ENCODE measurements around the gene CNTNAP2.

CNTNAP2 gene

DNA sequence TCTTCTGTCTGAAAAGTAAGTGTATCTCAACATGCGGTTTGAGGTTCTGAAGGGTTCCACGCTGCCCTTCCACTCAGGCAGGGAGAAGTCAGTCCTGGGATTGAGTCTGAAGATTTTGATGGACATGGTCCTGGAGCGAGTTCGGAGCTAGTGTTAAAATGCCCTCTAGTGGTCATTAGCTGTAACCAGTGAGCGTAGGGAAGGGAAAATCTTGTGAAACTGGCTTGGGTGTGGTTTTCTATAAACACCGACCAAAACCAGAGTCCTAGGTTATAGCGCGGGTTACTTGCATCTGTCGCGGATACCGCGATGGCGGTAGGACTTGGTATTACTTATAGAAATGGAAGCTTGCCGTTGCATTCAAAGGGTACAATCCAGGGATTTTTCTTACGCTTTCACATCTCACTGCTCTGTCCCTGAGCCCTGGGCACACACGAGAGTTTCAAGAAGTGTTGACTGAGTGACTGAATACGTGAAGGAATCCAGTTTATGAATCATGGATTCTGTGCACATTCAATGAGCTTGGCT, 2125.8 kb downstream of the CNTNAP2 start:
- H3K4me1 ChIP-seq (ENCODE audit: control insufficient read depth, insufficient read depth, low read length, poor library complexity, severe bottlenecking), result no peaks in the 10 kb centered on the region
- H3K4me3 ChIP-seq (ENCODE audit: insufficient read depth, low read depth, low read length, poor library complexity, severe bottlenecking), result no peak overlapping the region
- DNase-seq, result no peak
- peaks cover 3% of the 10 kb centered on the region for H3K27me3 ChIP-seq (replicated peaks; ENCODE audit: control insufficient read depth, insufficient read depth, low read length, poor library complexity, severe bottlenecking)
- H3K27ac ChIP-seq (ENCODE audit: insufficient read depth, low read length, poor library complexity, severe bottlenecking), result no peak overlapping the region
- H3K36me3 ChIP-seq (ENCODE audit: control insufficient read depth, insufficient read depth, low read length), result no peaks in the 10 kb centered on the region
- no peaks in the 10 kb centered on the region for H3K9me3 ChIP-seq (ENCODE audit: control insufficient read depth, low read length)

DNA sequence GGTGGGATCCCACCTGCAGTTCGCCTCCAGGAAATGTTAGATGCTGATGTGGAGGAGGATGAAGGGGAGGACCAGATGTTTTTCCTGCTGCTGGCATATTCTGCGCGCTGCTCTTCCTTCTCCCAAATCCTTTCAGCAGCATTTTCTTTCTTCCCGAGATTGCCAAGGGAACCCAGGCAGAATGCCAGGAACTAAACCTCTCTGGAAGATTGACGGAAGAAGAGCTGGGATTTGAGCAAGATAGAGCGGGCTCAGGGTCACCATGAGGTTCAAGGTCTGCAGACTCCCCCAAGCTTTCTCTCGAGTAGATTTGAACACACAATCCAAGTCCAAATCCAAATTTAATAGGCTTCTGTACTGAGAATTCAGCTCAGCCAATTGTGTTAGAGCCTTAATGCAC, 2128.8 kb downstream of the CNTNAP2 start:
- no peak overlapping the region for H3K27ac ChIP-seq (ENCODE audit: insufficient read depth, low read length, poor library complexity, severe bottlenecking)
- DNase-seq, result no peak
- H3K4me3 ChIP-seq (ENCODE audit: insufficient read depth, low read depth, low read length, poor library complexity, severe bottlenecking), result no peak overlapping the region
- no peaks in the 10 kb centered on the region for H3K36me3 ChIP-seq (ENCODE audit: control insufficient read depth, insufficient read depth, low read length)
- H3K27me3 ChIP-seq (replicated peaks; ENCODE audit: control insufficient read depth, insufficient read depth, low read length, poor library complexity, severe bottlenecking), result peaks cover 3% of the 10 kb centered on the region
- no peaks in the 10 kb centered on the region for H3K9me3 ChIP-seq (ENCODE audit: control insufficient read depth, low read length)
- no peaks in the 10 kb centered on the region for H3K4me1 ChIP-seq (ENCODE audit: control insufficient read depth, insufficient read depth, low read length, poor library complexity, severe bottlenecking)

DNA sequence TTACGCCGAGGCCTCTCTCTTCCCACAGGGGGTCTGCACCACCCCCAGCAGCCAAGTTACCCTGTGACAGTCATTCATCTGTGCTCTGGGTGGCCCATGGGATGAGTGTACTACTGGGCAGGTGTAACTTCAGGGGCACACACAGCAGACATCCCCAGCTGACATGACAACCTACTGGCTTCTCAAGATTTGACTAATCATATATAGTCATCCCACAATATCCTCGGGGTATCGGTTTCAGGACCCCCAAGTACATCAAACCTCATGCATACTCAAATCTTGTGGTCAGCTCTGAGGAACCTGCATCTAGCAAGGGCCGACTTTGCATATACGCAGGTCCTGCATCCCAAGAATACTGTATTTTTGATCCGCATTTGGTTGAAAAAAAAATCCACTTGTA, 2137.0 kb downstream of the CNTNAP2 start:
- Histone ChIP-seq H3K36me3 (ENCODE audit: control insufficient read depth, insufficient read depth, low read length) (no peaks in the 10 kb centered on the region), H3K27ac (ENCODE audit: insufficient read depth, low read length, poor library complexity, severe bottlenecking) (no peak overlapping the region), H3K27me3 (replicated peaks; ENCODE audit: control insufficient read depth, insufficient read depth, low read length, poor library complexity, severe bottlenecking) (no peaks in the 10 kb centered on the region), H3K9me3 (ENCODE audit: control insufficient read depth, low read length) (no peaks in the 10 kb centered on the region), H3K4me3 (ENCODE audit: insufficient read depth, low read depth, low read length, poor library complexity, severe bottlenecking) (no peak overlapping the region), H3K4me1 (ENCODE audit: control insufficient read depth, insufficient read depth, low read length, poor library complexity, severe bottlenecking) (no peaks in the 10 kb centered on the region)
- DNase-seq, result no peak

DNA sequence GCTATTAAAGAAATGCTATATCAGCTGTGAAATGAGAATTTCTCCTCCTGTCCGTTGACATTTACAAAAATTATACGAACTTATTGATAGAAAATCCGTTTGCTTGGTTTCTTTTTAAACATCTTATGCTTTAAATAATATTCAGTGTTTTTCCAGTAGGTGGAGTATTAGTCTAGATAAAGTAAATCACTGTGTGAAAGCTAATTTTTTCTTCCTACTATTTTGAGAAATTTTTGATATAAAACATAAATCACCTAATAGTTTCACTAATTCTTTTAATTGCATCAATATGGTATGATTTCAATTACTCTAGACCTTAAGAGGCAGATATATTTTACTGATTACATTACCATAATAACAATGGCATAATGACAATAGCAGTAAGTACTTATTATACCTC, 2138.7 kb downstream of the CNTNAP2 start:
- H3K4me1 ChIP-seq (ENCODE audit: control insufficient read depth, insufficient read depth, low read length, poor library complexity, severe bottlenecking), result no peaks in the 10 kb centered on the region
- H3K27ac ChIP-seq (ENCODE audit: insufficient read depth, low read length, poor library complexity, severe bottlenecking), result no peak overlapping the region
- no peak overlapping the region for H3K4me3 ChIP-seq (ENCODE audit: insufficient read depth, low read depth, low read length, poor library complexity, severe bottlenecking)
- no peaks in the 10 kb centered on the region for H3K36me3 ChIP-seq (ENCODE audit: control insufficient read depth, insufficient read depth, low read length)
- no peaks in the 10 kb centered on the region for H3K9me3 ChIP-seq (ENCODE audit: control insufficient read depth, low read length)
- no peaks in the 10 kb centered on the region for H3K27me3 ChIP-seq (replicated peaks; ENCODE audit: control insufficient read depth, insufficient read depth, low read length, poor library complexity, severe bottlenecking)
- DNase-seq, result no peak

DNA sequence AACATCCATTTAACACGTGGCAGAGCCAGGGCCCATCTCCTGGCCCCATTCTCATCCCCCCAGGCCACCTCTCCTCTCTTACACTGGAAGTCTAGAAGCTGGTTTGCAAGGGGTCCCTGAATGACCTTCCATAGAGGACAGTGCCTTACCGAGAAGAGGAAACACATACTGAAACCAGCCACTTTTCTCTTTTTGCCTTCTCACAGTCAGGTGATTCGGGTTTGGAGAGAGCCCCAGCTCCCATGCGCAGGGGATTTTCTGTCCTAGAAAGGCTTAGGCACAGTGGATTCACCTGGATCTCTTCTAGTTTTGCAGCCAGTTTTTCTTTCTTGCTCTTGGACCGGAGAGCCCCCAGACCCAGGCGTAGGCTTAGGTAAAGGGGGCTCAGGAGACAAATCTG, 2139.8 kb downstream of the CNTNAP2 start:
- no peaks in the 10 kb centered on the region for H3K9me3 ChIP-seq (ENCODE audit: control insufficient read depth, low read length)
- no peaks in the 10 kb centered on the region for H3K36me3 ChIP-seq (ENCODE audit: control insufficient read depth, insufficient read depth, low read length)
- H3K27ac ChIP-seq (ENCODE audit: insufficient read depth, low read length, poor library complexity, severe bottlenecking), result no peak overlapping the region
- H3K4me1 ChIP-seq (ENCODE audit: control insufficient read depth, insufficient read depth, low read length, poor library complexity, severe bottlenecking), result no peaks in the 10 kb centered on the region
- no peak overlapping the region for H3K4me3 ChIP-seq (ENCODE audit: insufficient read depth, low read depth, low read length, poor library complexity, severe bottlenecking)
- no peaks in the 10 kb centered on the region for H3K27me3 ChIP-seq (replicated peaks; ENCODE audit: control insufficient read depth, insufficient read depth, low read length, poor library complexity, severe bottlenecking)
- no peak for DNase-seq

DNA sequence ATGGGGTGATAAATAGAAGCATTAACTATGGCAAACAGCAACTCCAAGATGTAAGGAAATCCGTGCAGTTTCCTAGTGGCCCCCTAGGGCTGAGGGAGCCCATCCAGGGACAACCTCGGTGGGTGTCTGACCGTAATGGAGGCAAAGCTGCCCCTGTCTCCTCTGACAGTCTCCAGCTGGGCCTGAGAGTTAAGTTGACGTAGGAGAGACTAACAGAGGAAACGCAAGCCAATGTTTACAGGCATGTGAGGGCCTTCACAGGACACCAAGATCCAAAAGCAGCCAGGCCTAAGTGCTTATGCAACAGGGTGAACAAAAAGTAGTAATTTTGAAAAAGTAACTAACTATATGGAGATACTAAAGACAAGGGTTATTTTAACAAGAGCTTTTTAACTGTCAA, 2144.0 kb downstream of the CNTNAP2 start:
- Histone ChIP-seq H3K27me3 (replicated peaks; ENCODE audit: control insufficient read depth, insufficient read depth, low read length, poor library complexity, severe bottlenecking) (no peaks in the 10 kb centered on the region), H3K4me1 (ENCODE audit: control insufficient read depth, insufficient read depth, low read length, poor library complexity, severe bottlenecking) (no peaks in the 10 kb centered on the region), H3K27ac (ENCODE audit: insufficient read depth, low read length, poor library complexity, severe bottlenecking) (no peak overlapping the region), H3K36me3 (ENCODE audit: control insufficient read depth, insufficient read depth, low read length) (no peaks in the 10 kb centered on the region), H3K4me3 (ENCODE audit: insufficient read depth, low read depth, low read length, poor library complexity, severe bottlenecking) (no peak overlapping the region), H3K9me3 (ENCODE audit: control insufficient read depth, low read length) (no peaks in the 10 kb centered on the region)
- DNase-seq, result no peak

DNA sequence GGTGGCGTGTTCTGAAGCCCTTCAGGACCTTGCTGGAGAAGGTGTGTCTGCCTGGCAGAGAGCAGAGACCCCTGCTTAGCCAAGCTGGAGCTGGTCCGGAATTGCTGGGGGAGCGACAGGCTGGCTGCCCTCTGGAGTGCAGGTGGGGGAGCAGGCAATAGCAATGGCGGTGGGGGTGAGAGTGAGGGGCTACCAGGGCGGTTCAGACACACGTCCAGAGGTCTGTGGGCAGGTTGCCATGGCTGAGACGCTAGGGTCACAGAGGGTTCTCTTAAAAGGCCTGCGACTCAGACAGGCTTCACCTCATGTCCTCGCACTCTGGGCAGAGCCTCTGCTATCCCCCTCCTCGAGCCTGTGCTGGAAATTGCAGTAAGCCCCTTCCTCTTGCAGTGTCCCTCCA, 2144.9 kb downstream of the CNTNAP2 start:
- Histone ChIP-seq H3K27ac (ENCODE audit: insufficient read depth, low read length, poor library complexity, severe bottlenecking) (no peak overlapping the region), H3K4me3 (ENCODE audit: insufficient read depth, low read depth, low read length, poor library complexity, severe bottlenecking) (no peak overlapping the region), H3K9me3 (ENCODE audit: control insufficient read depth, low read length) (no peaks in the 10 kb centered on the region), H3K27me3 (replicated peaks; ENCODE audit: control insufficient read depth, insufficient read depth, low read length, poor library complexity, severe bottlenecking) (no peaks in the 10 kb centered on the region), H3K4me1 (ENCODE audit: control insufficient read depth, insufficient read depth, low read length, poor library complexity, severe bottlenecking) (no peaks in the 10 kb centered on the region), H3K36me3 (ENCODE audit: control insufficient read depth, insufficient read depth, low read length) (no peaks in the 10 kb centered on the region)
- DNase-seq, result no peak

DNA sequence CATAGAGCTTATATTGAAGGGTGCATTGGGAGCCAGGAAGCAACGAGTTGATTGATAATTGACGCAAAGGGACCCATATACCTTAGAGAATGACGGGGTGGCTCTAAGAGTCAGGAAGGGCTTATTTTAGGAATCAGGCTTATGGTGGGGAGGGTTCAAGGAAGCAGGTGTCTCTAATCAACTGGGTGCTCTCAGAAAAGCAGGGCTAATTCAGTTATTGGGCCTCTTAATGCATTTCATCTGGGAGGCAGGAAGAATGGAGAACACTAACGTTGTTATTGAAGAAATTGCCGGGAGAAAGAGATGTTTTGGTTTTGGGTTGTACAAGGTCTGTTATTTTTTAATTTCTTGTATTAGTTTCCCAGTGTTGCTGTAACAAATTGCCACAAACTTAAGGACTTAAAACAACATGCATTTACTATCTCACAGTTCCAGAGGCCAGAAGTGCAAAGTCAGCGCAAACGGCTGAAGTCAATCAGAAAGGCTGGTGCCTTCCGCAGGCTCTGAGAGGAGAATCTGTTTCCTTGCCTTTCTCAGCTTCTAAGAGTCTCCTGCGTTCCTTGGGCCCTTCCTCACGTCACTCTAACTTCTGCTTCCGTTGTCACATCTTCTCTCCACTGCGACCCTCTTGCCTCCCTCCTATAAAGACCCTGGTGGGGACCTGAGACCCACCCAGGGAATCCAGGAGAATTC, 2145.5 kb downstream of the CNTNAP2 start:
- H3K9me3 ChIP-seq (ENCODE audit: control insufficient read depth, low read length), result no peaks in the 10 kb centered on the region
- DNase-seq, result no peak

DNA sequence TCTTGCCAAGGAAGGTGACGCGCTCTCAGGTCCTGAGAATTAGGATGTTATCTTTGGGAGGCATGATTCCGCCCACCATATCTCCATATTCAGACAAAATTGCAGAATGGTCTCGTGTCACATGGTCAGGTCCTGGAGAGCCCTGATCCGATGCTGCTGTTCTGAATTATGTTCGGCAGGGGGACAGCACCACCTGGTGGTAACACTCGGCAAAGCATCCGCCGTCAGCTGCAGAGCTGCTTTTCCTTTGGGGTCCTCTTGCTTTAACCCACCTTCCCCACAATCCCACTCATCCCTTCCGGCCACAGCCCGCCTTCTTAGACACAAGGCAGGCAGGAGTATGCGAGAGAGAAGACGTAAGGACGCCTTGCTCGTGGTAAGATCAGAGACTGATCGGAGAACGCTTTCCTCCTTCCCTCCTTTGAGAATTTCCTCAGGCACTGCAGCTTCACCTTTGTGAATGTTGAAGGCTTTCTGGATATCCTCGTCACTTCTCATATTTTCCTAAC, 2146.2 kb downstream of the CNTNAP2 start:
- no peaks in the 10 kb centered on the region for H3K27me3 ChIP-seq (replicated peaks; ENCODE audit: control insufficient read depth, insufficient read depth, low read length, poor library complexity, severe bottlenecking)
- no peaks in the 10 kb centered on the region for H3K9me3 ChIP-seq (ENCODE audit: control insufficient read depth, low read length)
- H3K36me3 ChIP-seq (ENCODE audit: control insufficient read depth, insufficient read depth, low read length), result no peaks in the 10 kb centered on the region
- no peak overlapping the region for H3K27ac ChIP-seq (ENCODE audit: insufficient read depth, low read length, poor library complexity, severe bottlenecking)
- H3K4me1 ChIP-seq (ENCODE audit: control insufficient read depth, insufficient read depth, low read length, poor library complexity, severe bottlenecking), result no peaks in the 10 kb centered on the region
- peak in 2 of 3 donors; percentile 5 to 26 for DNase-seq
- no peak overlapping the region for H3K4me3 ChIP-seq (ENCODE audit: insufficient read depth, low read depth, low read length, poor library complexity, severe bottlenecking)

More for the DNA sequence above, 2145.5 kb downstream of the CNTNAP2 start:
- Histone ChIP-seq H3K27me3 (replicated peaks; ENCODE audit: control insufficient read depth, insufficient read depth, low read length, poor library complexity, severe bottlenecking) (no peaks in the 10 kb centered on the region), H3K27ac (ENCODE audit: insufficient read depth, low read length, poor library complexity, severe bottlenecking) (no peak overlapping the region), H3K4me1 (ENCODE audit: control insufficient read depth, insufficient read depth, low read length, poor library complexity, severe bottlenecking) (no peaks in the 10 kb centered on the region), H3K36me3 (ENCODE audit: control insufficient read depth, insufficient read depth, low read length) (no peaks in the 10 kb centered on the region), H3K4me3 (ENCODE audit: insufficient read depth, low read depth, low read length, poor library complexity, severe bottlenecking) (no peak overlapping the region)

DNA sequence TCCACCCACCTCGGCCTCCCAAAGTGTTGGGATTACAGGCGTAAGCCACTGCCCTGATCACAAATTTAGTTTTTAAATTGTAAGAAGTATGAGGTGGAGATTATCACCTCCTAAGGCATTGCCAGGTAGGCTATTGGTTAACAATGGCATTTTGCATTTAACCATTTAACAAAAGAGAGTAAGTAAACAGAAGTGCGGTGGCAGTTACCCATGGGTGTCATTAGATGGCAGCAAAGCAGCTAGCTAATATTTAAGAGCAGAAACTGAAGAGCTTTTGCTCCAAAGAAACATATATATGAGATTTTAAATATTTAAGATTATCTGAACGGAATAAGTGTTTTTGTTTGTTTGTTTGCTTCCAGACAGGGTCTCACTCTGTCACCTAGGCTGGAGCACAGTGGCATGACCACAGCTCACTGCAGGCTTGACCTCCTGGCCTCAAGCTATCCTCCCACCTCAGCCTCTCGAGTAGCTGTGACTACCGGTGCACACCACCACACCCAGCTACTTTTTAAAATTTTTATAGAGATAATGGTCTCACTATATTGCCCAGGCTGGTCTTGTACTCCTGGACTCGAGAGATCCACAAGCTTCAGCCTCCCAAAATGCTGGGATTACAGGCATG, 2148.4 kb downstream of the CNTNAP2 start:
- Histone ChIP-seq H3K36me3 (ENCODE audit: control insufficient read depth, insufficient read depth, low read length) (no peaks in the 10 kb centered on the region), H3K9me3 (ENCODE audit: control insufficient read depth, low read length) (no peaks in the 10 kb centered on the region), H3K4me3 (ENCODE audit: insufficient read depth, low read depth, low read length, poor library complexity, severe bottlenecking) (no peak overlapping the region), H3K4me1 (ENCODE audit: control insufficient read depth, insufficient read depth, low read length, poor library complexity, severe bottlenecking) (no peaks in the 10 kb centered on the region), H3K27me3 (replicated peaks; ENCODE audit: control insufficient read depth, insufficient read depth, low read length, poor library complexity, severe bottlenecking) (no peaks in the 10 kb centered on the region), H3K27ac (ENCODE audit: insufficient read depth, low read length, poor library complexity, severe bottlenecking) (no peak overlapping the region)
- DNase-seq, result no peak
